B cell (primary cell): ENCODE results near the gene BAG2.

Experiments
- CTCF ChIP-seq: fragments of 200-600 bp; IDR thresholded peaks from one replicate; pipeline ENCODE4 v1.8.0; 2022; ENCODE audit warnings: antibody characterized with exemption, mild to moderate bottlenecking
- EZH2 ChIP-seq: IDR thresholded peaks from 2 replicates; pipeline ENCODE4 v1.6.1; 2012; ENCODE audit warnings: borderline replicate concordance, low read depth, mild to moderate bottlenecking, moderate library complexity, low read length; ENCODE audit not compliant: insufficient read depth, poor library complexity, severe bottlenecking

GRCh38 chr6:57142178-57142525 lies 30.0 kb upstream of the BAG2 start:
- TF ChIP-seq CTCF (no peak), EZH2 (no peak)
